SH-SY5Y (cell line): ENCODE results near the gene RABL6.

Source experiments
- GATA2 ChIP-seq: IDR thresholded peaks from 2 replicates; pipeline ENCODE4 v1.6.1; 2011; ENCODE audit warnings: mild to moderate bottlenecking, low read depth, low read length
- GATA3 ChIP-seq: IDR thresholded peaks from 2 replicates; pipeline ENCODE4 v1.6.1; 2011; ENCODE audit warnings: low read depth, mild to moderate bottlenecking, low read length, moderate library complexity

- no peak for TF ChIP-seq GATA3
- TF ChIP-seq GATA2, result no peak
These were observed 80.7 kb downstream of the RABL6 start for GRCh38 chr9:136888454-136888853.
